IMR-90 (cell line): Measurements from ENCODE around the gene SRRM4. TPM values are rescaled to one million over a fixed set of nuclear protein-coding genes. Genes with fewer than 3 reads are reported as not detected.

Source experiments
- ATAC-seq: fragments of 200-7000 bp; cut with Tn5 transposase; 2 replicates; pipeline ENCODE4 v1.9.1; 2020; ENCODE audit warnings: low read depth, mild to moderate bottlenecking, moderate library complexity
- BruUV-seq: library from RNA; stranded (reverse); fragments of 400-500 nt; replicated peaks from 2 replicates; lab custom pipeline; 2021; lab: Mats Ljungman, UMichigan
- CTCF ChIA-PET: fragments of 300-600 bp; formaldehyde crosslinking; extraction: SDS; loops from one replicate; lab custom pipeline; 2021; ENCODE audit warnings: antibody characterized with exemption; lab: Yijun Ruan, JAX
- POLR2A ChIA-PET: fragments of 300-600 bp; sonication (Branson Sonifier 250); formaldehyde crosslinking; loops from one replicate; lab custom pipeline; 2022; ENCODE audit warnings: antibody characterized with exemption; ENCODE audit not compliant: unreplicated experiment; lab: Charles Lee
- DNase-seq: peaks from one replicate; pipeline ENCODE4 v3.0.0; 2013
- H2AFZ ChIP-seq: replicated peaks from 2 replicates; pipeline ENCODE3; 2013; ENCODE audit warnings: low read length, mild to moderate bottlenecking; ENCODE audit not compliant: poor library complexity
- H2AK5ac ChIP-seq: 2 replicates; pipeline ENCODE4 v1.6.1; 2013; ENCODE audit warnings: low read depth, low read length, inconsistent platforms
- H2AK9ac ChIP-seq: replicated peaks from 2 replicates; pipeline ENCODE3; 2013; ENCODE audit warnings: mild to moderate bottlenecking, low read depth, low read length, moderate library complexity; ENCODE audit not compliant: poor library complexity
- H2BK120ac ChIP-seq: 2 replicates; pipeline ENCODE4 v1.6.1; 2013; ENCODE audit warnings: low read depth, low read length, inconsistent platforms
- H2BK15ac ChIP-seq: 3 replicates; pipeline ENCODE4 v1.6.1; 2013; ENCODE audit warnings: low read depth, low read length, inconsistent platforms
- H2BK20ac ChIP-seq: 2 replicates; pipeline ENCODE4 v1.6.1; 2013; ENCODE audit warnings: low read depth, mild to moderate bottlenecking, inconsistent platforms, low read length, moderate library complexity
- H2BK5ac ChIP-seq: 2 replicates; pipeline ENCODE4 v1.6.1; 2013; ENCODE audit warnings: mild to moderate bottlenecking, low read depth, low read length, inconsistent platforms; ENCODE audit not compliant: poor library complexity, severe bottlenecking
- H3K14ac ChIP-seq: replicated peaks from 2 replicates; pipeline ENCODE4 v1.6.1; 2013; ENCODE audit warnings: low read depth, low read length, inconsistent platforms
- H3K18ac ChIP-seq: 2 replicates; pipeline ENCODE4 v1.6.1; 2013; ENCODE audit warnings: low read depth, low read length, control low read depth
- H3K23ac ChIP-seq: 2 replicates; pipeline ENCODE4 v1.6.1; 2013; ENCODE audit warnings: low read depth, low read length, inconsistent platforms
- H3K27ac ChIP-seq: 2 replicates; pipeline ENCODE4 v1.5.1; 2013; ENCODE audit warnings: mild to moderate bottlenecking, control low read depth, low read length; ENCODE audit not compliant: insufficient read depth
- H3K27me3 ChIP-seq: 2 replicates; pipeline ENCODE4 v1.6.1; 2013; ENCODE audit warnings: low read length; ENCODE audit not compliant: control insufficient read depth, insufficient read depth
- H3K36me3 ChIP-seq: 2 replicates; pipeline ENCODE4 v1.6.1; 2013; ENCODE audit warnings: low read length, mixed read lengths; ENCODE audit not compliant: control insufficient read depth, insufficient read depth
- H3K4ac ChIP-seq: 2 replicates; pipeline ENCODE4 v1.6.1; 2013; ENCODE audit warnings: low read depth, low read length, inconsistent platforms
- H3K4me1 ChIP-seq: 2 replicates; pipeline ENCODE4 v1.6.1; 2013; ENCODE audit warnings: low read length, mixed read lengths; ENCODE audit not compliant: control insufficient read depth, insufficient read depth
- H3K4me2 ChIP-seq: 2 replicates; pipeline ENCODE4 v1.6.1; 2013; ENCODE audit warnings: low read depth, mild to moderate bottlenecking, control low read depth, low read length, moderate library complexity
- H3K4me3 ChIP-seq: 2 replicates; pipeline ENCODE4 v1.5.1; 2013; ENCODE audit warnings: low read depth, mild to moderate bottlenecking, control low read depth, low read length, moderate library complexity; ENCODE audit not compliant: insufficient read depth
- H3K56ac ChIP-seq: 2 replicates; pipeline ENCODE4 v1.6.1; 2013; ENCODE audit warnings: low read length, inconsistent platforms; ENCODE audit not compliant: insufficient read depth; ENCODE audit errors: extremely low read depth
- H3K79me1 ChIP-seq, 2 experiments: 2 replicates each; pipeline ENCODE4 v1.6.1; 2013; ENCODE audit warnings: low read length in 2 of 2, inconsistent platforms in 1 of 2, low read depth in 1 of 2
- H3K9ac ChIP-seq: 2 replicates; pipeline ENCODE4 v1.6.1; 2013; ENCODE audit warnings: low read depth, low read length, control low read depth
- H3K9me1 ChIP-seq: 2 replicates; pipeline ENCODE4 v1.6.1; 2013; ENCODE audit warnings: low read length, inconsistent platforms; ENCODE audit not compliant: insufficient read depth
- H3K9me3 ChIP-seq: 2 replicates; pipeline ENCODE4 v1.6.1; 2013; ENCODE audit warnings: low read length; ENCODE audit not compliant: control insufficient read depth, insufficient read depth
- H4K20me1 ChIP-seq: 2 replicates; pipeline ENCODE4 v1.6.1; 2013; ENCODE audit warnings: low read length, inconsistent platforms; ENCODE audit not compliant: insufficient read depth
- H4K5ac ChIP-seq: 2 replicates; pipeline ENCODE4 v1.6.1; 2013; ENCODE audit warnings: mild to moderate bottlenecking, low read depth, low read length, control low read depth
- H4K8ac ChIP-seq, 2 experiments: 2 replicates each; pipeline ENCODE4 v1.6.1; 2013; ENCODE audit warnings: low read depth in 2 of 2, low read length in 2 of 2, control low read depth in 1 of 2, inconsistent platforms in 1 of 2
- H4K91ac ChIP-seq: 2 replicates; pipeline ENCODE4 v1.6.1; 2013; ENCODE audit warnings: low read depth, low read length, inconsistent platforms; ENCODE audit not compliant: insufficient read depth
- CHD1 ChIP-seq: IDR thresholded peaks from 2 replicates; pipeline ENCODE4 v1.6.1; 2012; ENCODE audit warnings: low read depth, low read length, improper control_type of control experiment
- CTCF ChIP-seq: conservative IDR thresholded peaks from 2 replicates; pipeline ENCODE4 v1.5.1; 2012; ENCODE audit warnings: mild to moderate bottlenecking, low read depth, low read length, improper control_type of control experiment
- MAZ ChIP-seq: IDR thresholded peaks from 2 replicates; pipeline ENCODE4 v1.6.1; 2012; ENCODE audit warnings: low read depth, mild to moderate bottlenecking, low read length, improper control_type of control experiment, moderate library complexity, borderline replicate concordance
- MXI1 ChIP-seq: IDR thresholded peaks from 2 replicates; pipeline ENCODE4 v1.6.1; 2012; ENCODE audit warnings: low read depth, mild to moderate bottlenecking, low read length, moderate library complexity, borderline replicate concordance
- RCOR1 ChIP-seq: IDR thresholded peaks from 2 replicates; pipeline ENCODE4 v1.6.1; 2012; ENCODE audit warnings: mild to moderate bottlenecking, low read length, improper control_type of control experiment; ENCODE audit not compliant: insufficient replicate concordance
- RFX5 ChIP-seq: IDR thresholded peaks from 2 replicates; pipeline ENCODE4 v1.8.0; 2012; ENCODE audit warnings: low read depth, mild to moderate bottlenecking, low read length, moderate library complexity
- SMC3 ChIP-seq: fragments of 150-350 bp; IDR thresholded peaks from 2 replicates; pipeline ENCODE4 v1.6.1; 2016; ENCODE audit warnings: low read depth, mild to moderate bottlenecking, antibody characterized with exemption, low read length, moderate library complexity
- USF2 ChIP-seq: fragments of 150-350 bp; IDR thresholded peaks from 2 replicates; pipeline ENCODE4 v1.6.1; 2017; ENCODE audit warnings: mild to moderate bottlenecking, antibody characterized with exemption, low read length, low read depth
- WGBS, 2 experiments: methylation state at CpG; one replicate each; pipeline versions ENCODE4 v1.1.5 to v1.1.7; 2013; ENCODE audit warnings: missing lambda C conversion rate in 2 of 2; ENCODE audit not compliant: insufficient read length in 1 of 2; ENCODE audit errors: extremely low coverage in 2 of 2; 5-methylcytosine and 5-hydroxymethylcytosine counted together
- dilution Hi-C: fragments of 300-500 bp; cut with HindIII; formaldehyde crosslinking; loops from one replicate; pipeline ENCODE4 v1.14.3; 2018; ENCODE audit warnings: low sequenced_read_pairs; ENCODE audit not compliant: unreplicated experiment
- in situ Hi-C: fragments of 300-500 bp; cut with MboI; formaldehyde crosslinking; loops from 3 replicates; pipeline ENCODE4 v1.14.3; 2019; ENCODE audit warnings: low sequenced_read_pairs, inconsistent platforms, mixed read lengths
- intact Hi-C: fragments of 100-400 bp; cut with micrococcal nuclease; formaldehyde crosslinking; loops from 2 replicates; pipeline ENCODE4 v1.10.0; 2022
- polyA plus RNA-seq, 3 experiments: library from polyadenylated mRNA; depleted of rRNA; stranded (reverse); fragments of >200 nt; gene quantifications; 2 replicates each; pipeline ENCODE4 v1.2.3, GENCODE V29; 2012; ENCODE audit warnings: low replicate concordance in 1 of 3
- total RNA-seq: library from RNA; depleted of rRNA; stranded (reverse); fragments of >200 nt; gene quantifications from 2 replicates; pipeline ENCODE4 v1.2.3, GENCODE V29; 2012

SRRM4 gene
- total and polyA plus RNA-seq, 2 of the 4 experiments (the other 2 are of a cell fraction), result not detected

- BruUV-seq, result no TSS peak
- dilution Hi-C loops, result no loop called here
- POLR2A ChIA-PET, result no interaction called here
These were observed 87.0 kb downstream of the SRRM4 start for GRCh38 chr12:119068129-119068856.

More at GRCh38 chr12:119068129-119068856, 87.0 kb downstream of the SRRM4 start:
- Histone ChIP-seq H2BK15ac (no peak overlapping the region), H3K4me3 (no peak overlapping the region), H3K79me1 (no peaks in the 10 kb centered on the region), H4K91ac (no peak overlapping the region), H2BK5ac (no peak overlapping the region), H3K36me3 (no peaks in the 10 kb centered on the region), H2BK120ac (no peak overlapping the region), H4K8ac (no peak overlapping the region), H3K4me1 (no peaks in the 10 kb centered on the region), H3K27me3 (no peaks in the 10 kb centered on the region), H3K56ac (no peak overlapping the region), H2AK9ac (no peak overlapping the region), H3K18ac (no peak overlapping the region), H3K27ac (no peak overlapping the region), H3K9ac (no peak overlapping the region), H2AFZ (no peak overlapping the region), H3K9me3 (peaks cover 2% of the 10 kb centered on the region), H3K23ac (no peak overlapping the region), H4K5ac (no peak overlapping the region), H3K4me2 (no peak overlapping the region), H3K9me1 (no peaks in the 10 kb centered on the region), H3K14ac (no peak overlapping the region), H3K4ac (no peak overlapping the region), H2BK20ac (no peak overlapping the region), H2AK5ac (no peak overlapping the region), H4K20me1 (no peaks in the 10 kb centered on the region)
- intact Hi-C loops (no loop called here), in situ Hi-C loops (no loop called here)
- ATAC-seq (no peak), DNase-seq (no peak)
- CTCF ChIA-PET, result no interaction called here
- no CpG with 5 or more reads among the region's 9 CpGs for WGBS, 2 experiments
- no peak for TF ChIP-seq MAZ
- no peak for TF ChIP-seq RCOR1
- TF ChIP-seq CTCF, result no peak
- no peak for TF ChIP-seq RFX5
- no peak for TF ChIP-seq CHD1
- no peak for TF ChIP-seq SMC3
- no peak for TF ChIP-seq USF2
- no peak for TF ChIP-seq MXI1
